KBM-7 (cell line): ENCODE data around the gene ANKHD1.
A peak's percentile ranks its signal among the peaks of the same experiment; 100 is the strongest.

Experiments
- DNase-seq: peaks from one replicate; pipeline ENCODE4 v3.0.0-alpha.2; 2015
- in situ Hi-C: fragments of 300-500 bp; cut with MboI; formaldehyde crosslinking; loops from 2 replicates; pipeline ENCODE4 v1.14.3; 2020; ENCODE audit warnings: low sequenced_read_pairs, low pct_unique_long_range_greater_than_20kb, mixed read lengths

Gene ANKHD1

GRCh38 chr5:140555747-140556312 is 154.2 kb downstream of the ANKHD1 start:
- no peak for DNase-seq
- in situ Hi-C loops, result no loop called here

- DNase-seq, result peak; percentile 67
- in situ Hi-C loops, result no loop called here
Measured at GRCh38 chr5:140556438-140556837, 154.8 kb downstream of the ANKHD1 start.

- in situ Hi-C loops, result no loop called here
Measured at GRCh38 chr5:140557136-140557805, 155.6 kb downstream of the ANKHD1 start, which contains the start of gene SRA1. Gene SRA1, minus strand, starts transcription at chr5:140557473. Its CDS starts 21 bp downstream, at chr5:140557452.

GRCh38 chr5:140557965-140558364 is 156.3 kb downstream of the ANKHD1 start:
- in situ Hi-C loops, result no loop called here
- no peak for DNase-seq

More at GRCh38 chr5:140557136-140557805, 155.6 kb downstream of the ANKHD1 start, which contains the start of gene SRA1:
- peak; percentile 95 for DNase-seq

GRCh38 chr5:140558542-140558941 is 156.9 kb downstream of the ANKHD1 start:
- in situ Hi-C loops, result no loop called here
- DNase-seq, result no peak

- DNase-seq, result no peak
- in situ Hi-C loops, result no loop called here
Measured at GRCh38 chr5:140560227-140560626, 158.6 kb downstream of the ANKHD1 start.

GRCh38 chr5:140561753-140562523 is 160.3 kb downstream of the ANKHD1 start:
- in situ Hi-C loops, result no loop called here
- no peak for DNase-seq

- in situ Hi-C loops, result no loop called here
- DNase-seq, result no peak
Measured at GRCh38 chr5:140563596-140563995, 162.0 kb downstream of the ANKHD1 start.

- in situ Hi-C loops, result no loop called here
- no peak for DNase-seq
Measured at GRCh38 chr5:140564196-140565023, 162.8 kb downstream of the ANKHD1 start, which contains the start of the genes APBB3 and SLC35A4. Gene APBB3, minus strand, starts transcription at chr5:140564598. Its CDS starts 353 bp downstream, at chr5:140564245. Gene SLC35A4, plus strand, starts transcription at chr5:140564828. Its CDS starts 2,342 bp downstream, at chr5:140567170.

- no peak for DNase-seq
- in situ Hi-C loops, result no loop called here
Measured at GRCh38 chr5:140565024-140565779, 163.6 kb downstream of the ANKHD1 start.

GRCh38 chr5:140565780-140566095 is 164.1 kb downstream of the ANKHD1 start:
- no peak for DNase-seq
- in situ Hi-C loops, result no loop called here

GRCh38 chr5:140566665-140567064 is 165.0 kb downstream of the ANKHD1 start:
- in situ Hi-C loops, result no loop called here
- DNase-seq, result no peak

GRCh38 chr5:140567136-140567818 is 165.6 kb downstream of the ANKHD1 start:
- in situ Hi-C loops, result no loop called here

GRCh38 chr5:140567871-140568270 is 166.2 kb downstream of the ANKHD1 start:
- in situ Hi-C loops, result no loop called here
- DNase-seq, result no peak

More at GRCh38 chr5:140567136-140567818, 165.6 kb downstream of the ANKHD1 start:
- DNase-seq, result no peak

GRCh38 chr5:140568443-140569063 is 166.9 kb downstream of the ANKHD1 start:
- DNase-seq, result no peak
- in situ Hi-C loops, result no loop called here

- no peak for DNase-seq
- in situ Hi-C loops, result no loop called here
Measured at GRCh38 chr5:140569197-140569596, 167.6 kb downstream of the ANKHD1 start.

- no peak for DNase-seq
- in situ Hi-C loops, result no loop called here
Measured at GRCh38 chr5:140570058-140570457, 168.4 kb downstream of the ANKHD1 start.

- in situ Hi-C loops, result no loop called here
- no peak for DNase-seq
Measured at GRCh38 chr5:140570488-140570887, 168.9 kb downstream of the ANKHD1 start.
